ENCODE data around the gene FBXO31.

Gene FBXO31

DNA sequence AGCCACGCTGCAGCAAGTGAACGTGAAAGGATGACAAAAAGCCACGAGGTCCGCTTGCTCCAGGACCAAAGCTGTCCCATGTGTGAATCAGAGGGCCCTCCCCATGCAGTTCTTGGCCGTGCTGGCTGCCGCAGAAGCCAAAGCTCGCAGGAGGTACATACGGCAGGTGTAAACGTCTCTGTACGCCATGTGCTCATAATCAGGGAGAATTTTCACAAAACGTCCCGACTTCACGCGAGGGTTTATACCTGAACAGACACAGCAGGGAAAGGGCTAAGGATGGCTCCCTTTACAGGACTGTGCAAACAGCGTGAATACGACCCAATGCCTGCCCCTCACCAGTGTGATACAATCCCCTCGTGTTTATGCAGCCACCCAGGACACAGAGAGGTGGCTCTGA is 25.3 kb downstream of the FBXO31 start:
- in situ Hi-C loops (cut with HindIII; ENCODE audit: low sequenced_read_pairs): no loop called here
- DNase-seq (ENCODE audit: low read depth): no peak
- no peak for TF ChIP-seq CTCF (IDR thresholded peaks at IDR 0.05; ENCODE audit: low read depth, low read length, missing control alignments)
- H3K4me3 ChIP-seq (ENCODE audit: low read depth, low read length): no peak overlapping the region

GRCh38 chr16:87356491-87356853 is 27.1 kb downstream of the FBXO31 start:
- DNase-seq (ENCODE audit: low read depth): no peak
- H3K4me3 ChIP-seq (ENCODE audit: low read depth, low read length): no peak overlapping the region
- in situ Hi-C loops (cut with HindIII; ENCODE audit: low sequenced_read_pairs): no loop called here
- no peak for TF ChIP-seq CTCF (IDR thresholded peaks at IDR 0.05; ENCODE audit: low read depth, low read length, missing control alignments)

- in situ Hi-C loops (cut with HindIII; ENCODE audit: low sequenced_read_pairs): no loop called here
- DNase-seq (ENCODE audit: low read depth): no peak
- no peak for TF ChIP-seq CTCF (IDR thresholded peaks at IDR 0.05; ENCODE audit: low read depth, low read length, missing control alignments)
- H3K4me3 ChIP-seq (ENCODE audit: low read depth, low read length): no peak overlapping the region
Measured at GRCh38 chr16:87353613-87354012, 30.0 kb downstream of the FBXO31 start.

- in situ Hi-C loops (cut with HindIII; ENCODE audit: low sequenced_read_pairs): no loop called here
- no peak overlapping the region for H3K4me3 ChIP-seq (ENCODE audit: low read depth, low read length)
- TF ChIP-seq CTCF (IDR thresholded peaks at IDR 0.05; ENCODE audit: low read depth, low read length, missing control alignments): no peak
- DNase-seq (ENCODE audit: low read depth): no peak
Measured at GRCh38 chr16:87352818-87353217, 30.8 kb downstream of the FBXO31 start.

GRCh38 chr16:87351320-87351698 is 32.3 kb downstream of the FBXO31 start:
- DNase-seq (ENCODE audit: low read depth): no peak
- TF ChIP-seq CTCF (IDR thresholded peaks at IDR 0.05; ENCODE audit: low read depth, low read length, missing control alignments): no peak
- in situ Hi-C loops (cut with HindIII; ENCODE audit: low sequenced_read_pairs): no loop called here

DNA sequence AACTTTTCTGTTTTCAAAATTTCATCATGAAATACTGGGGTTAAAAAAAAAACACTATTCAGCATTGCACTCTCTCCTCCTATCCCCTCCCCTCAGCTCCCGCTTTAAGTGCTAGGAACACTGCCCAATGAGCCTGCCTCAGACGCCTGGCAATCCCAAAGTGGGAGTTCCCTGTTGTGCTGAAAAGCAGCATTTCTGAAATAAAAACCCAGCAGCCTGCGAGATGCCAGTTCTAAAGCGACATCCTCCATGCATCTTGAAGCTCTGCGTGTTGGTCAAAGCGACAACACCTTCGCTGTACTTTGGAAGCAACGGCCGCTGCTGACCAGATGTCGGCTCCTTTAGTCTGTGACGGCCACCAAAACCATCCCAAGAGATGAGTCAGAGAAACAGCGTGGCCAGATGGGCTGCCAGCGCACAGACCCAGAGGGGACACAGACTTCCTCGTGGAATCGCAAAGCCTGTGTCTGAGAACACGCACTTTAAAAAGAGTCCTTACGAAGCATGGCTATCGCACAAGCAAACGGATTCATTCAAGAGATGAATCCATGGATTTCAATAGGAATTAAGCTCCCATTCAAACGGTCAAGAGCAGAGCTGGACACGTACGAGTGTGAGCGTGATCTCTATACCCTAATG is 32.8 kb downstream of the FBXO31 start:
- no peak for TF ChIP-seq CTCF (IDR thresholded peaks at IDR 0.05; ENCODE audit: low read depth, low read length, missing control alignments)
- in situ Hi-C loops (cut with HindIII; ENCODE audit: low sequenced_read_pairs): no loop called here
- no peak for DNase-seq (ENCODE audit: low read depth)
- H3K4me3 ChIP-seq (ENCODE audit: low read depth, low read length): no peak overlapping the region

More at GRCh38 chr16:87351320-87351698, 32.3 kb downstream of the FBXO31 start:
- no peak overlapping the region for H3K4me3 ChIP-seq (ENCODE audit: low read depth, low read length)
